Measurements from ENCODE around the gene KCNK5. TPM values are rescaled to one million over a fixed set of nuclear protein-coding genes. Genes with fewer than 3 reads are reported as not detected.

The KCNK5 gene
- total RNA-seq, 1 experiment from 2014 or later = not detected

GRCh38 chr6:39224523-39225182 is 4.6 kb downstream of the KCNK5 start:
- H3K9me3 ChIP-seq (ENCODE audit: low read length) = no peaks in the 10 kb centered on the region
- H3K36me3 ChIP-seq (ENCODE audit: insufficient read depth, low read length) = no peaks in the 10 kb centered on the region
- H4K20me1 ChIP-seq (ENCODE audit: insufficient read depth, low read depth, low read length) = no peaks in the 10 kb centered on the region
- H3K4me3 ChIP-seq (ENCODE audit: low read length) = no peak overlapping the region
- no peaks in the 10 kb centered on the region for H3K27me3 ChIP-seq (ENCODE audit: low read length)
- DNase-seq = no peak
- no peaks in the 10 kb centered on the region for H3K4me1 ChIP-seq (ENCODE audit: low read length)
- H3K9me2 ChIP-seq (replicated peaks; ENCODE audit: insufficient read depth, low read length) = no peaks in the 10 kb centered on the region
- no peak overlapping the region for H3K4me2 ChIP-seq (ENCODE audit: low read depth, low read length, poor library complexity, severe bottlenecking)
- no peak overlapping the region for H2AFZ ChIP-seq (ENCODE audit: low read length)
- H3K27ac ChIP-seq (ENCODE audit: low read length) = no peak overlapping the region
- H3K79me2 ChIP-seq (ENCODE audit: low read length) = no peaks in the 10 kb centered on the region
- H3K9ac ChIP-seq (ENCODE audit: low read length) = no peak overlapping the region

GRCh38 chr6:39224011-39224410 is 5.3 kb downstream of the KCNK5 start:
- H3K4me2 ChIP-seq (ENCODE audit: low read depth, low read length, poor library complexity, severe bottlenecking) = no peak overlapping the region
- DNase-seq = no peak
- no peaks in the 10 kb centered on the region for H4K20me1 ChIP-seq (ENCODE audit: insufficient read depth, low read depth, low read length)
- no peak overlapping the region for H2AFZ ChIP-seq (ENCODE audit: low read length)
- no peaks in the 10 kb centered on the region for H3K36me3 ChIP-seq (ENCODE audit: insufficient read depth, low read length)
- no peak overlapping the region for H3K27ac ChIP-seq (ENCODE audit: low read length)
- H3K9me3 ChIP-seq (ENCODE audit: low read length) = no peaks in the 10 kb centered on the region
- H3K4me1 ChIP-seq (ENCODE audit: low read length) = no peaks in the 10 kb centered on the region
- H3K27me3 ChIP-seq (ENCODE audit: low read length) = no peaks in the 10 kb centered on the region
- H3K4me3 ChIP-seq (ENCODE audit: low read length) = no peak overlapping the region
- no peak overlapping the region for H3K9ac ChIP-seq (ENCODE audit: low read length)
- no peaks in the 10 kb centered on the region for H3K9me2 ChIP-seq (replicated peaks; ENCODE audit: insufficient read depth, low read length)
- H3K79me2 ChIP-seq (ENCODE audit: low read length) = no peaks in the 10 kb centered on the region

DNA sequence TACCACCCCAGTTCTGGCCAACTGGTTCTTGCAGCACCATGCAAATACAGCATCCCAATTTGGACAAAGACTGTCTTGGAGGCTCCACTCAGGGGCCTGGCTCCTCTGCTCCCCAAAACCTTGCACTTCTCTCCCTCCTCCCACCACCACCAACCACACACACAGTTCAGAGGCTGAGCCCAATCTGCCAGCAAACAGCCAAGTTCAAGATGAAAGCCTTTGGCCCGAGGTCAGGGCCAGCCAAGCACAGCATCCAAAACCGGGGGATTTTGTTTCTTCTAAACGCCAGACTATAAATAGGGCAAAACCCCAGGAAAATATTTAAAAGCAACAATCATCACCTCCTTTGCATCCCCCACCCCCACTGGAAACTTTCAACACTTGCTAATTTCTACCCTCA is 5.7 kb downstream of the KCNK5 start:
- H3K79me2 ChIP-seq (ENCODE audit: low read length) = no peaks in the 10 kb centered on the region
- H3K36me3 ChIP-seq (ENCODE audit: insufficient read depth, low read length) = no peaks in the 10 kb centered on the region
- no peaks in the 10 kb centered on the region for H3K9me2 ChIP-seq (replicated peaks; ENCODE audit: insufficient read depth, low read length)
- H3K4me1 ChIP-seq (ENCODE audit: low read length) = no peaks in the 10 kb centered on the region
- no peak for DNase-seq
- H3K9ac ChIP-seq (ENCODE audit: low read length) = no peak overlapping the region
- no peak overlapping the region for H3K4me2 ChIP-seq (ENCODE audit: low read depth, low read length, poor library complexity, severe bottlenecking)
- no peak overlapping the region for H3K4me3 ChIP-seq (ENCODE audit: low read length)
- H4K20me1 ChIP-seq (ENCODE audit: insufficient read depth, low read depth, low read length) = no peaks in the 10 kb centered on the region
- no peaks in the 10 kb centered on the region for H3K27me3 ChIP-seq (ENCODE audit: low read length)
- H3K27ac ChIP-seq (ENCODE audit: low read length) = no peak overlapping the region
- no peaks in the 10 kb centered on the region for H3K9me3 ChIP-seq (ENCODE audit: low read length)
- no peak overlapping the region for H2AFZ ChIP-seq (ENCODE audit: low read length)

- Histone ChIP-seq H3K9me2 (replicated peaks; ENCODE audit: insufficient read depth, low read length) (no peaks in the 10 kb centered on the region), H3K4me1 (ENCODE audit: low read length) (no peaks in the 10 kb centered on the region), H2AFZ (ENCODE audit: low read length) (no peak overlapping the region), H3K36me3 (ENCODE audit: insufficient read depth, low read length) (no peaks in the 10 kb centered on the region), H4K20me1 (ENCODE audit: insufficient read depth, low read depth, low read length) (no peaks in the 10 kb centered on the region), H3K9me3 (ENCODE audit: low read length) (no peaks in the 10 kb centered on the region), H3K9ac (ENCODE audit: low read length) (no peak overlapping the region), H3K4me2 (ENCODE audit: low read depth, low read length, poor library complexity, severe bottlenecking) (no peak overlapping the region), H3K27ac (ENCODE audit: low read length) (no peak overlapping the region), H3K79me2 (ENCODE audit: low read length) (no peaks in the 10 kb centered on the region), H3K27me3 (ENCODE audit: low read length) (no peaks in the 10 kb centered on the region), H3K4me3 (ENCODE audit: low read length) (no peak overlapping the region)
- DNase-seq = no peak
Observed at GRCh38 chr6:39223061-39223460, 6.2 kb downstream of the KCNK5 start.

DNA sequence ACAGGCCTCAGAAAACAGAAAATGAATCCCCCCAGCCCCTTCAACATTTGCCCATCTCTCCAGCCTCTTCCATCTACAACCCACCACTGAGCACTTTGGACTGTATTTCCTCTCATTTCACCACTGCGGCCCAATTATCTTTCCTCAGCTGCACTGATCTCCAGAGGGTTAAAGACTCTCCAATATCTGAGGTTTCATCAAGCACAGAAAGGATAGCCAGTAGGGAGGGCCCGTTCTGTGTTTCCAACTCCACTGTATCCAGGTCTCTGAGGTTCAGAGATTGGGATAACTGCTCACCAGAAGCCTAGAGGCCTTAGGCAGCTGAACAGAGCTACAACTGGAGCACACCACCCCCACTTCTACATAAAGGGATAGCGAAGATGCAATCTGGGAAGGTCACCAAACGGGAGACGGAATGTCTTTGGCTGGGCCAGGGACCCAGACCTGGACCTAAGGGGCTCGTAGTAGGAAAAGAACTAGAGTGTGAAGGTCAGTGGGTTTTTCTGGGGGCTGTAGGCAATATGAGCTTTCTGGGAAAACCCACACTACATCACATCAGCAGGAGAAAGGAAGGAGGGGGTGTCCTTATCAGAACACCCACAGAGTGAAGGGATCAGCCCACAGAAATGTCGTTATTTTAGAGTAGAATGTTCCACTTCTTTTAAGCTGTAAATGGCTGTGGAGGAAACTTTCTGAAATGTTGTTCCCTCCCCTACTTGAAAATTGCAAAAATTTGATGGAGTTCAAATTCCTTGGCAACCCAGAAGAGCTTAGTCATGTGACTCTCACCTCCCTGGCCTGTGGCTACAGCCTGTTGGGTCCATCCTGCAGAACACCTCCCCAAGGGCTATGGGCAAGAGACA is 7.3 kb downstream of the KCNK5 start:
- Histone ChIP-seq H3K36me3 (ENCODE audit: insufficient read depth, low read length) (no peaks in the 10 kb centered on the region), H3K79me2 (ENCODE audit: low read length) (no peaks in the 10 kb centered on the region), H3K4me2 (ENCODE audit: low read depth, low read length, poor library complexity, severe bottlenecking) (no peak overlapping the region), H2AFZ (ENCODE audit: low read length) (no peak overlapping the region), H3K9ac (ENCODE audit: low read length) (no peak overlapping the region), H3K9me3 (ENCODE audit: low read length) (no peaks in the 10 kb centered on the region), H3K27me3 (ENCODE audit: low read length) (no peaks in the 10 kb centered on the region), H3K4me1 (ENCODE audit: low read length) (no peaks in the 10 kb centered on the region), H4K20me1 (ENCODE audit: insufficient read depth, low read depth, low read length) (no peaks in the 10 kb centered on the region), H3K9me2 (replicated peaks; ENCODE audit: insufficient read depth, low read length) (no peaks in the 10 kb centered on the region), H3K27ac (ENCODE audit: low read length) (no peak overlapping the region), H3K4me3 (ENCODE audit: low read length) (no peak overlapping the region)
- no peak for DNase-seq

- Histone ChIP-seq H3K4me2 (ENCODE audit: low read depth, low read length, poor library complexity, severe bottlenecking) (no peak overlapping the region), H3K9me2 (replicated peaks; ENCODE audit: insufficient read depth, low read length) (no peaks in the 10 kb centered on the region), H2AFZ (ENCODE audit: low read length) (no peak overlapping the region), H3K9ac (ENCODE audit: low read length) (no peak overlapping the region), H3K27ac (ENCODE audit: low read length) (no peak overlapping the region), H3K79me2 (ENCODE audit: low read length) (no peaks in the 10 kb centered on the region), H3K36me3 (ENCODE audit: insufficient read depth, low read length) (no peaks in the 10 kb centered on the region), H3K4me3 (ENCODE audit: low read length) (no peak overlapping the region), H4K20me1 (ENCODE audit: insufficient read depth, low read depth, low read length) (no peaks in the 10 kb centered on the region), H3K4me1 (ENCODE audit: low read length) (no peaks in the 10 kb centered on the region), H3K9me3 (ENCODE audit: low read length) (no peaks in the 10 kb centered on the region), H3K27me3 (ENCODE audit: low read length) (no peaks in the 10 kb centered on the region)
- no peak for DNase-seq
Observed at GRCh38 chr6:39221115-39221514, 8.2 kb downstream of the KCNK5 start.

DNA sequence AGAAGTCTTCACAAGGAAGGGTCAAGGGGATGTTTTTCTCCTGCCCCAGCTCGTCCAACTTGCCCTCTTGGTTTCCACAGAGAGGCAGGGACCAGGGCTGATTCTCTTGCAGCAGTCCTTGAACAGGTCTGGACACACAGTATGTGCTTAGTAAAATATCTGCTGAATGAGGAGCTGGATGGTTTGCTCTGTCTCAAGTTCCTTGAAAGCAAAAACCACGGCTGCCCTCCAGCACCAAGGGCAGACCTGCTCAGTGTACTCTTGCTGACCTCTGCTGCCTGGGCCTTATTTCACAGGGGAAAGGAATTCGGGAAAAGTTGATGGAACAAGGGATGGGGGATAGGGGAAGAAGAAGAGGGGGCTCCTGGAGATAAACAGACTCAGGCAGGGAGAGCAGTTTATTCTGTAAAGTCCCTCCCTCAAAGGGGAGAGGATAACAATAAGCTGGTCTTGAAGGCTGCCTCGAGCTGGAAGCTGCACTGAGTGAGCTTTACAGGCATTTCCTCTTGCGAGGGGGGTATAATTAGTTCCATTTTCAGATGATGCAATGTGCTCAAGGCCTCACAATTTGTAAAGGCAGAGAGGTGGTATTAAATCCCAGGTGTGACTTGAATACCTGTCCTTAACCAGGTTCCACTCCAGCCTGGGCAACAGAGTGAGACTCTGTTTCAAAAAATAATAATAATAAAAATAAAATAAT is 10.3 kb downstream of the KCNK5 start:
- no peaks in the 10 kb centered on the region for H3K27me3 ChIP-seq (ENCODE audit: low read length)
- H3K9me2 ChIP-seq (replicated peaks; ENCODE audit: insufficient read depth, low read length) = no peaks in the 10 kb centered on the region
- no peaks in the 10 kb centered on the region for H3K36me3 ChIP-seq (ENCODE audit: insufficient read depth, low read length)
- H2AFZ ChIP-seq (ENCODE audit: low read length) = no peak overlapping the region
- no peak overlapping the region for H3K9ac ChIP-seq (ENCODE audit: low read length)
- H3K27ac ChIP-seq (ENCODE audit: low read length) = no peak overlapping the region
- DNase-seq = no peak
- no peaks in the 10 kb centered on the region for H3K9me3 ChIP-seq (ENCODE audit: low read length)
- H3K4me2 ChIP-seq (ENCODE audit: low read depth, low read length, poor library complexity, severe bottlenecking) = no peak overlapping the region
- H3K4me3 ChIP-seq (ENCODE audit: low read length) = no peak overlapping the region
- no peaks in the 10 kb centered on the region for H3K79me2 ChIP-seq (ENCODE audit: low read length)
- no peaks in the 10 kb centered on the region for H4K20me1 ChIP-seq (ENCODE audit: insufficient read depth, low read depth, low read length)
- H3K4me1 ChIP-seq (ENCODE audit: low read length) = no peaks in the 10 kb centered on the region

DNA sequence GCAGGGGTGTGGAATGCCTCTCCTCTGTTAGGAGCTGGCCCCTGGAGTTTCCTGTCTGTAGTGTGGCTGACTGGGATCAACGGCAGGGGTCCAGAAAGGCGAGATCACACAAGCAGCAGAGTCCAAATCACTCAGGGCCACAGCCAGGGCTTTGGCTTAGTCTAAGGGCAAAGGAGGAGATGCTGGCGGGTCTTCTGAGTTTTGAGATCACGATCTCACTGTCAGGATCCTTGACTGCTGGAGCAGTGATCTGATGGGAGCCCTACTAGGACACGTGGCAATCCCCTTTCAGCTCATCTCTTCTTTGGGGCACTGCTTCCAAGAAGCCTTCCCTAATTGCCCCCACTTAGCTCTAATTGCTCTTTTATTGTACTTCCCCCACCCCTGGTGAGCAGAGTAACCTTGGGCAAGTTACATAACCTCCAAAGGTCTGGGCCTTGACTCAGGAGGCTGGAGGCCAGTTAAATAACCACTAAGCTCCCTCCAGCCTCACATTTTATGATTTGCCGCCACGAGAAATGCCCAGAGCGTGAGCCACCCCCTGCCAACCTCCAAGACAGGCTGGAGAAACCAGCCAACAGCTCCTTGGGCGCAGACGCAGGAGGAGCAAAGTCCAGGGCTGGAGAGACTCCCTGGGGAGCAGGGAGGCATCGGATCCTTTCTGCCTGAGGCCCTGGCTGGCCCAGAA is 12.0 kb downstream of the KCNK5 start:
- no peaks in the 10 kb centered on the region for H3K79me2 ChIP-seq (ENCODE audit: low read length)
- no peak for DNase-seq
- H3K9ac ChIP-seq (ENCODE audit: low read length) = no peak overlapping the region

More for the DNA sequence above, 12.0 kb downstream of the KCNK5 start:
- no peaks in the 10 kb centered on the region for H3K9me3 ChIP-seq (ENCODE audit: low read length)
- no peaks in the 10 kb centered on the region for H3K4me1 ChIP-seq (ENCODE audit: low read length)
- no peak overlapping the region for H3K27ac ChIP-seq (ENCODE audit: low read length)
- H2AFZ ChIP-seq (ENCODE audit: low read length) = no peak overlapping the region
- no peaks in the 10 kb centered on the region for H4K20me1 ChIP-seq (ENCODE audit: insufficient read depth, low read depth, low read length)
- no peaks in the 10 kb centered on the region for H3K9me2 ChIP-seq (replicated peaks; ENCODE audit: insufficient read depth, low read length)
- no peaks in the 10 kb centered on the region for H3K27me3 ChIP-seq (ENCODE audit: low read length)
- no peak overlapping the region for H3K4me3 ChIP-seq (ENCODE audit: low read length)
- H3K36me3 ChIP-seq (ENCODE audit: insufficient read depth, low read length) = no peaks in the 10 kb centered on the region
- no peak overlapping the region for H3K4me2 ChIP-seq (ENCODE audit: low read depth, low read length, poor library complexity, severe bottlenecking)
